LHCN-M2 (cell line): Measurements from ENCODE around the gene FBRS. TPM values are rescaled to one million over a fixed set of nuclear protein-coding genes. Genes with fewer than 3 reads are reported as not detected.
"Not testable (repeated sequence)": the region's sequence is repeated elsewhere in the genome, so short reads cannot be mapped to it uniquely, and the experiment has no call there.

Experiments used
- DNase-seq: peaks from one replicate; pipeline ENCODE4 v3.0.0-alpha.2; 2012; ENCODE audit warnings: low read depth
- total RNA-seq: library from RNA; depleted of rRNA; stranded (reverse); fragments of >200 nt; gene quantifications from 2 replicates; pipeline ENCODE4 v1.2.3, GENCODE V29; 2014; rRNA removed

The FBRS gene
- total RNA-seq, 1 experiment from 2014 or later = 23.0 TPM

- DNase-seq = peak; percentile 96
These were observed 40.0 kb downstream of the FBRS start for GRCh38 chr16:30698139-30698815.

DNA sequence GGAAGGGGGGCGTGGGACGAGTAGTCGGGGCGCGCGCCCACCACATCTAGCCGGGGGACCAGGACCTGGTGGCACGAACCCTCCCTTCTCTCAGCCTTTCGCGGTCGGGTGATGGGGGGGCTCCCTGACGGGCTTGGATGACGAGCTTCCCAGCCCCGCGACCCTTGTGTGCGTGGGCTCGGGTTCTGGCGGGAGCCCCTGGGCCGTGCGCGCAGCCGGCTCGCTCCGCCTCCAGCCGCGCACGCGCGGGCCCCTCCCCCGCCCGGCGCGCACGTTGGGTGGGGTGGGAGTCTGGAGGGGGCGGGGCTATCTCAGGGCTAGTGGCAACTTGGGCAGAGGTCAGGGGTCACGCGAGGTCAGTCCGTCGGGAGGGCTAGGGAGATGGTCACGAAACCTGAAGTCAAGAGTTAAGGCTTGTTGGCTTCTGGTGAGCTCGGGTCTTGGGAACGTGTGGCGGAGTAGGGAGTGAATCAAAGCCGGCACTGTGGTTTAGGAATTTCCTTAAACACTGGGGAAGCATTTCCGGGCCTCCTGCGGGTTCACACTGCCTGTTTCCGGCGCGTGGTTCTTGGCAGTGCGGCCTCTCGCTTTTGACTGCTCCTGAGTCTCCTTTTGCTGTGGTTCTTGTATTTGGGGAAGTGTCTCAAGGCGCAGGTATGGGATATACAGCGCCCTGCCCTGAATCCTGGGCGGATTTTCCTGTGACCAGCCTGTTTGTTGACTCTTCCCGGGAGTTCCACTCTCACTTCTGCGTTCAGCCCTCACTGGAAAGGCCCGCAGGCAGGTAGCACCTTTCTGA, 40.8 kb downstream of the FBRS start, which contains the start of gene SRCAP:
SRCAP (plus strand) TSS at position 356 of the 799 bp plus-strand sequence. CDS start 1,654 bp downstream, outside the sequence.
- peak; percentile 78 for DNase-seq

DNA sequence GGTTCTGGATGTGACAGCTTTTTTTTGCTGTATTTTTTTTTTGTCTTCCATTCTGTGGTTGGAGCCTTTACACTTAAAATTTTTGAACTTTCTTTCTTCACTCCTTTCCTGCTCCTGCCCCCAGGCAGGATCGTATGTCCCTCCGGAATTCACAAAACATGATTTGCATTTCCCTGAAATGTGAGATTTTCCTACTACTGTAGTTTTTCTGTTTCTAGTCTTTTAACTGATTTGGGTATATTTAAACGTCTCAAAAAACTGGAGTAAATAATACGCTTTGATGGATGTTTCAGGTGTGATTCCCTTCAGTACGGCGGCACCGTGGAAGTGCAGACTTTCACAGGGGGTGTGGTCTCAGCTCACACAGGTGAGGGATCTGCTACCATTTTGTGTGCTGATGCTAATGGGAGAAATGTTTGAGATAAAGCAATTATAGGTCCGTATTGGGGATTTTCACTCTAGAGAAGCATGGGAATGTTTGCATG, 41.4 kb downstream of the FBRS start:
- DNase-seq = no peak

GRCh38 chr16:30700491-30700890, 42.3 kb downstream of the FBRS start:
- DNase-seq = no peak

- no peak for DNase-seq
These were observed 42.7 kb downstream of the FBRS start for GRCh38 chr16:30700971-30701370.

- not testable (repeated sequence) for DNase-seq
These were observed 44.8 kb downstream of the FBRS start for GRCh38 chr16:30703071-30703470.

DNA sequence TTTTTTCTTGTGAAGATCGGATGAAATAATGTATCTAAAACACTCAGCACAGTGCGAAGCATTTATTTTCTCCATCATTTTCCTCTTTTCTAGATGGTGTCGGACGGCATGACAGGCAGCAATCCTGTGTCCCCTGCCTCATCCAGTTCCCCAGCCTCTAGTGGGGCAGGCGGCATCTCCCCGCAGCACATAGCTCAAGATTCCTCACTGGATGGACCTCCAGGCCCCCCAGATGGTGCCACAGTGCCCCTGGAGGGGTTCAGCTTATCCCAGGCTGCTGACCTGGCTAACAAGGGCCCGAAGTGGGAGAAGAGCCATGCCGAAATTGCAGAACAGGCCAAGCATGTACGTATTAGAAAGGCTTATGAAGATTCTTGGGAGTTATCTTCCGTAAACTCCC, 45.7 kb downstream of the FBRS start:
- no peak for DNase-seq

DNA sequence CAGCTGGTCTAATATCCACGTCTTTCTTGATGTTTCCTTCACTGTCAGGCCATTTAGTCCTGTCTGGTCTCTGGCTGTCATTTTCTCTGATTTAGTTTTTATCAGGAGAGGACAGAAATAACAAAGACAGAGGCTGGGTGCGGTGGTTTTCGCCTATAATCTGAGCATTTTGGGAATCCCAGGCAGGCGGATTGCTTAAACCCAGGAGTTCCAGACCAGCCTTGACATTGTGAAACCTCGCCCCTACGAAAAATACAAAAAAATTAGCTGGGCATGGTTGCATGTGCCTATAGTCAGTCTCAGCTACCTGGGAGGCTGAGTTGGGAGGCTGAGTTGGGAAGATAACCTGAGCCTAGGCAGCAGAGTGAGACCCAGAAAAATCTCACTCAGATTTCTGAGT, 47.8 kb downstream of the FBRS start:
- no peak for DNase-seq

GRCh38 chr16:30710971-30711370, 52.7 kb downstream of the FBRS start:
- DNase-seq = no peak

DNA sequence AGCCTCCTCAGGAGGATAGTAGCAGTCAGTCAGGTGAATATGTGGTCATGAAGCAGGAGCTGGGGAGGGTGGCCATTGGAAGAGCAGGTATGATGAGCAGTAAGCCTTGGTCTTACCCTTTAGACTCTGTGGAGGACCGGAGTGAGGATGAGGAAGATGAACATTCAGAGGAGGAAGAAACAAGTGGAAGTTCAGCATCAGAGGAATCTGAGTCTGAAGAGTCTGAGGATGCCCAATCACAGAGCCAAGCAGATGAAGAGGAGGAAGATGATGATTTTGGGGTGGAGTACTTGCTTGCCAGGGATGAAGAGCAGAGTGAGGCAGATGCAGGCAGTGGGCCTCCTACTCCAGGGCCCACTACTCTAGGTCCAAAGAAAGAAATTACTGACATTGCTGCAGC, 53.5 kb downstream of the FBRS start:
- DNase-seq = no peak

DNA sequence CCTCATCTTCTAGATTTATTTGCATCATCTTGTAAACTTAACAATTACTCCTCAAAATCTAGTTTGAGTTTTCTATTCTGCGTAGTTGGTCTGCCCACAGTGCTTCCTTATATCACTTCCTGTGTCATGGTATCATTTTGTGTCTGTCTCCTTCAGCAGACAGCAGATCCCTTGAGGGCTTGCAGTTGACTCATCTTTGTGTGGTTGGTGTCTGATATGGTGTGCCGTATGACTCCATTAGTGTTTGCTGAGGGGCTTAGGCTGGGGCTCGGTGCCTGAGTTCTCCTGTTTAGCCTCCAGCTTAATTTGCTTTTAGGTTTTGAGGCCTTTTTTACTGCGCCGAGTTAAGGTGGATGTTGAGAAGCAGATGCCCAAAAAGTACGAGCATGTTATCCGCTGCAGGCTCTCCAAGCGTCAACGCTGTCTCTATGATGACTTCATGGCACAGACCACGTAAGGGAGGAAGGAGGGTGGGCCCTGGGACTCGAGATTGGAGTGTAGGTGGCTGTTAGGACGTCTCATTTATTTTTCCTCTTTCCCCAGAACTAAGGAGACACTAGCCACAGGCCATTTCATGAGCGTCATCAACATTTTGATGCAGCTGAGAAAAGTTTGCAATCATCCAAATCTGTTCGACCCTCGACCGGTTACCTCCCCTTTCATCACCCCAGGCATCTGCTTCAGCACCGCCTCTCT, 57.7 kb downstream of the FBRS start:
- DNase-seq = peak; percentile 45

- DNase-seq = no peak
These were observed 61.9 kb downstream of the FBRS start for GRCh38 chr16:30720086-30720485.

Other genes starting within 250 kb of the FBRS start
- gene DCTPP1, start 228.4 kb upstream of the FBRS start, total RNA-seq = 31.7 and 33.6 TPM in 2 replicates
- gene SEPHS2, start 212.6 kb upstream of the FBRS start, total RNA-seq = 5.1 and 10.0 TPM in 2 replicates
- not detected in 2 replicates for gene ITGAL, start 185.7 kb upstream of the FBRS start, total RNA-seq
- 36.7 and 40.6 TPM in 2 replicates for gene ZNF768, start 131.9 kb upstream of the FBRS start, total RNA-seq
- gene ZNF747, start 123.6 kb upstream of the FBRS start, total RNA-seq = 13.3 TPM in 2 replicates
- 7.8 and 9.6 TPM in 2 replicates for gene ZNF764, start 100.1 kb upstream of the FBRS start, total RNA-seq
- gene ZNF688, start 86.7 kb upstream of the FBRS start, total RNA-seq = 11.9 and 16.2 TPM in 2 replicates
- 8.5 and 9.6 TPM in 2 replicates for gene ZNF785, start 72.7 kb upstream of the FBRS start, total RNA-seq
- 8.7 and 12.5 TPM in 2 replicates for gene ZNF689, start 48.0 kb upstream of the FBRS start, total RNA-seq
- 9.3 and 12.7 TPM in 2 replicates for gene PRR14, start 7.5 kb upstream of the FBRS start, total RNA-seq
- gene SRCAP, start 40.7 kb downstream of the FBRS start, total RNA-seq = 10.3 and 16.1 TPM in 2 replicates
- 39.8 and 42.3 TPM in 2 replicates for gene PHKG2, start 90.0 kb downstream of the FBRS start, total RNA-seq
- 4.0 and 5.1 TPM in 2 replicates for gene CFAP119, start 103.6 kb downstream of the FBRS start, total RNA-seq
- 102 and 105 TPM in 2 replicates for gene RNF40, start 103.9 kb downstream of the FBRS start, total RNA-seq
- gene ZNF629, start 128.8 kb downstream of the FBRS start, total RNA-seq = 20.8 and 21.0 TPM in 2 replicates
- gene BCL7C, start 235.6 kb downstream of the FBRS start, total RNA-seq = 71.5 and 74.5 TPM in 2 replicates
- gene CTF1, start 238.2 kb downstream of the FBRS start, total RNA-seq = 2.5 and 4.1 TPM in 2 replicates